Measurements from ENCODE around the gene SRRM5. TPM values are rescaled to one million over a fixed set of nuclear protein-coding genes. Genes with fewer than 3 reads are reported as not detected.

SRRM5 gene
- total RNA-seq, 2 donors from 2014 or later, result 0.56 TPM; not detected in 1

DNA sequence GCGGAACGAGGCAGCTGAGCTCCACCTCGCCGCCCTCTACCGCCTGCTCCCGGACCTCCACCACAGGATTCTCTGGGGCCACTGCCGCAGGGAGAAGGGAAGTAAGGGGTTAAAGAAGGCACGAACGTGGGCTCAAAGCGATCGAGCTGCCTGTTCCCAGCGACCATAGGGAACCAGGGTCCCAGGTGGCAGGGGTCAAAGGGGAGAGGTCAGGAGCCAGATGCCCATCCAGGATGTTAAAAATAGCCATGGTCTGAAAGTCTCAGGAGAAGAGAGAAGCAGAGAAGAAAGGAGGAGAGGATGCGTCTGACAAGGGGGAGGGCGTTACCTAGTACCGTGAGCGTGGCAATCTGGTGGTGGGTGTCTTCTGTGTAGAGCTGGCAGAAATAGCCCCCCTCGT is 14.9 kb downstream of the SRRM5 start:
- Histone ChIP-seq H3K27me3 (replicated peaks; ENCODE audit: insufficient read depth) (no peaks in the 10 kb centered on the region), H3K4me1 (ENCODE audit: control insufficient read depth in 1 of 2, low read depth in 2 of 2) (no peaks in the 10 kb centered on the region), H3K36me3 (no peaks in the 10 kb centered on the region), H3K4me3 (no peak overlapping the region), H3K27ac (no peak overlapping the region), H3K9me3 (no peaks in the 10 kb centered on the region)
- ATAC-seq (ENCODE audit: insufficient number of reproducible peaks, low FRiP score, low read depth) (no peak), DNase-seq (ENCODE audit: low spot score) (no peak)
- TF ChIP-seq, protein P1, sequence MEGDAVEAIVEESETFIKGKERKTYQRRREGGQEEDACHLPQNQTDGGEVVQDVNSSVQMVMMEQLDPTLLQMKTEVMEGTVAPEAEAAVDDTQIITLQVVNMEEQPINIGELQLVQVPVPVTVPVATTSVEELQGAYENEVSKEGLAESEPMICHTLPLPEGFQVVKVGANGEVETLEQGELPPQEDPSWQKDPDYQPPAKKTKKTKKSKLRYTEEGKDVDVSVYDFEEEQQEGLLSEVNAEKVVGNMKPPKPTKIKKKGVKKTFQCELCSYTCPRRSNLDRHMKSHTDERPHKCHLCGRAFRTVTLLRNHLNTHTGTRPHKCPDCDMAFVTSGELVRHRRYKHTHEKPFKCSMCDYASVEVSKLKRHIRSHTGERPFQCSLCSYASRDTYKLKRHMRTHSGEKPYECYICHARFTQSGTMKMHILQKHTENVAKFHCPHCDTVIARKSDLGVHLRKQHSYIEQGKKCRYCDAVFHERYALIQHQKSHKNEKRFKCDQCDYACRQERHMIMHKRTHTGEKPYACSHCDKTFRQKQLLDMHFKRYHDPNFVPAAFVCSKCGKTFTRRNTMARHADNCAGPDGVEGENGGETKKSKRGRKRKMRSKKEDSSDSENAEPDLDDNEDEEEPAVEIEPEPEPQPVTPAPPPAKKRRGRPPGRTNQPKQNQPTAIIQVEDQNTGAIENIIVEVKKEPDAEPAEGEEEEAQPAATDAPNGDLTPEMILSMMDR (IDR thresholded peaks at IDR 0.05), result no peak

DNA sequence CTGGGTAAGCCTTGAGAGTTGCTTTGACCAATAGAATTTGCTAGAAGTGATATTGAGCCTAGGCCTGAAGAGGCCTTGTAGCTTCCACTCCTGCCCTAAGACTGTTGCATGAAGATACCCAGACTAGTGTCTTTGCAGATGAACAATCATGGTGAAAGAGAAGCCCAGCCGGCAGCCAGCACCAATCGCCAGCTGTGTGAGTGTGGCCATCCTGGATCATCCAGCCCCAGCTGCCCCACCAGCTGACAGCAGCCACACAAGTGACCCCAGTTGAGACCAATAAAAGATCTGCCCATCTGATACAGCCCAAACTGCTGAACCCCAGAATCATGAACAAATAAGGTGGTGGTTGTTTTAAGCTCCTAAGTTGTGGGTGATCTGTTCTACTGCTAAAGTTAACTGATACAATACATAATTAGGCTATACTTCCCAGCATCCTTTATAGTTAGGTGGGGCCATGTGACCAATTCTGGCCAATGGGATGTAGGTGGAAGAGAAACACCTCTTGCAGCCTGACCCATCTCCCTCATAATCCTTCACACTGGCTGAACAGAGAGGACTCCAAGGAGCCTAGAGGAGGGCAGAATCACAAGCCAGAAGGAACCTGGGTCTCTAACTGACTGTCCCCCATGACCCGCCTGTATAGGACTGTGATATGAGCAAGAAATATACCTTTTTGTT is 16.9 kb downstream of the SRRM5 start:
- H3K27ac ChIP-seq, result no peak overlapping the region
- no peaks in the 10 kb centered on the region for H3K36me3 ChIP-seq
- H3K4me3 ChIP-seq, result no peak overlapping the region
- ATAC-seq (ENCODE audit: insufficient number of reproducible peaks, low FRiP score, low read depth) (no peak), DNase-seq (ENCODE audit: low spot score) (no peak)
- no peaks in the 10 kb centered on the region for H3K4me1 ChIP-seq (ENCODE audit: control insufficient read depth in 1 of 2, low read depth in 2 of 2)
- TF ChIP-seq, protein P1 (IDR thresholded peaks at IDR 0.05), result no peak
- no peaks in the 10 kb centered on the region for H3K27me3 ChIP-seq (replicated peaks; ENCODE audit: insufficient read depth)
- no peaks in the 10 kb centered on the region for H3K9me3 ChIP-seq

DNA sequence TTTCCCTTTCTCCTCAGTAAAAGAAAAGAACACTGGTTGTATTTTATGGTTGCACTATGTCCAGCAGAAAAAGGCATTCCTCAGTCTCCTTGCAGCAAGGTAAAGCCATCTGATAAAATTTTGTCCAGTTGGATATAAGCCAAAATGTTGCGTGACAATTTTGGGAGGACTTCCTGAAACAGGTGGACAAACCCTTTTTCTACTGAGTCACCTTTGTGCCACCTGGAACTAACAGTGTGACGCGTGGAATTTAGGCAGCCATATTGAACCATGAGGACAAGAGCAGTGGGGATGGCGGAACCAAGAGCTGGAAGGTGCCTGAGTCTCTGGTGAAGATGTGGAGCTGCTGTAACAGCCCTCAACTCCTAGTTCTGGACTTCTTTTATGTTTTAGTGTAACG is 19.6 kb downstream of the SRRM5 start:
- H3K4me3 ChIP-seq, result no peak overlapping the region
- H3K36me3 ChIP-seq, result no peaks in the 10 kb centered on the region
- TF ChIP-seq, protein P1 (IDR thresholded peaks at IDR 0.05), result no peak
- no peaks in the 10 kb centered on the region for H3K4me1 ChIP-seq (ENCODE audit: control insufficient read depth in 1 of 2, low read depth in 2 of 2)
- no peaks in the 10 kb centered on the region for H3K9me3 ChIP-seq
- H3K27ac ChIP-seq, result no peak overlapping the region
- ATAC-seq (ENCODE audit: insufficient number of reproducible peaks, low FRiP score, low read depth) (no peak), DNase-seq (ENCODE audit: low spot score) (no peak)
- H3K27me3 ChIP-seq (replicated peaks; ENCODE audit: insufficient read depth), result no peaks in the 10 kb centered on the region

DNA sequence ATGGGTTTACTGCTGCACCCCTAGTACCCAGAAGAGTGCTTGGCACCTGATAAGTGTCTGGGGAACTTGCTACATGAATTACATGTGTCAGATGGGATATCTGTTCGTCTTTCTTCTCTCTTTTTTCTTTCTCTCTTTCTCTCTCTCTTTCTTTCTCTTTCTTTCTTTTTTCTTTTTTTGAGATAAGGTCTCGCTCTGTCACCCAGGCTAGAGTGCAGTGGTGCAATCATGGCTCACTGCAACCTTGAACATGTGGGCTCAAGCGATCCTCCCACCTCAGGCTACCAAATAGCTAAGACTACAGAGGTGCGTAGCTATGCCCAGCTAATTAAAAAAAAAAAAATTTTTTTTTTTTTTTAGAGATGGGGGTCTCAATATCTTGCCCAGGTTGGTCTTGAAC is 21.6 kb downstream of the SRRM5 start:
- Histone ChIP-seq H3K27ac (no peak overlapping the region), H3K36me3 (no peaks in the 10 kb centered on the region), H3K4me1 (ENCODE audit: control insufficient read depth in 1 of 2, low read depth in 2 of 2) (no peaks in the 10 kb centered on the region), H3K27me3 (replicated peaks; ENCODE audit: insufficient read depth) (no peaks in the 10 kb centered on the region), H3K9me3 (no peaks in the 10 kb centered on the region), H3K4me3 (no peak overlapping the region)
- DNase-seq (ENCODE audit: low spot score), result no peak
- TF ChIP-seq, protein P1 (IDR thresholded peaks at IDR 0.05), result no peak
- ATAC-seq (ENCODE audit: insufficient number of reproducible peaks, low FRiP score, low read depth), result no peak

DNA sequence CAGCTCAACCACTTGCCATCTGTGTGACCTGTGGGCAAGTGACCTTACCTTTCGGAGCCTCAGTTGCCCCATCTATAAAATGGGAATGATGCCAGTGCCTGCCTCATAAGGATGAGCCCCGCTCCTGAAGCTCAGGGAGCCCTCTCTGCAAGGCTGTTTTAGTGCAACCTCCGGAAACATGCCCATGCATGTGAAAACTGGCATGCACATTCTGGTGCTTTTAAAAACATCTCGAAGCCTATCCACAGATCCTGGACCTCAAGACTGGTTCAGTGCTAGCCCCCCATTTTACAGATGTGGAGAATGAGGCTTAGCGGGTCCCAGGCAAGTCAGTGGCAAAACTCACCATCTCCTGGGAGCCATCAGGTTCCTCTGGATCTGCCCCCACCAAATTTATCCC is 22.2 kb downstream of the SRRM5 start:
- Histone ChIP-seq H3K4me3 (no peak overlapping the region), H3K36me3 (no peaks in the 10 kb centered on the region), H3K9me3 (no peaks in the 10 kb centered on the region), H3K4me1 (ENCODE audit: control insufficient read depth in 1 of 2, low read depth in 2 of 2) (no peaks in the 10 kb centered on the region), H3K27ac (no peak overlapping the region), H3K27me3 (replicated peaks; ENCODE audit: insufficient read depth) (no peaks in the 10 kb centered on the region)
- no peak for DNase-seq (ENCODE audit: low spot score)
- no peak for ATAC-seq (ENCODE audit: insufficient number of reproducible peaks, low FRiP score, low read depth)
- TF ChIP-seq, protein P1 (IDR thresholded peaks at IDR 0.05), result no peak

Data from thoracic aorta (tissue), 2 donors.